Peyer's patch (tissue), 4 donors: ENCODE results near the gene GYPC. TPM values are rescaled to one million over a fixed set of nuclear protein-coding genes. Genes with fewer than 3 reads are reported as not detected.
"Not testable (repeated sequence)": the region's sequence is repeated elsewhere in the genome, so short reads cannot be mapped to it uniquely, and the experiment has no call there.

ENCODE experiments used
- DNase-seq, 3 donors: peaks; one replicate each; pipeline ENCODE4 v3.0.0-alpha.2; 2017 to 2019
- H3K27ac ChIP-seq, 4 donors: fragments of 200-600 bp; sonication (generic); one replicate each; pipeline ENCODE4 v1.5.1; 2016 to 2019
- H3K27me3 ChIP-seq, 2 donors: fragments of 200-600 bp; sonication (generic); one replicate each; pipeline ENCODE4 v1.5.1; 2019
- H3K36me3 ChIP-seq, 3 donors: fragments of 200-600 bp; sonication (generic); one replicate each; pipeline ENCODE4 v1.5.1; 2016 to 2019
- H3K4me1 ChIP-seq, 4 donors: fragments of 200-600 bp; sonication (generic); one replicate each; pipeline ENCODE4 v1.5.1; 2016 to 2019
- H3K4me3 ChIP-seq, 4 donors: fragments of 200-600 bp; sonication (generic); 1 replicate in 3 of 4; 2 replicates in 1 of 4; pipeline ENCODE4 v1.5.1; 2016 to 2019; ENCODE audit warnings: mild to moderate bottlenecking in 1 of 4
- H3K9me3 ChIP-seq, 4 donors: fragments of 200-600 bp; sonication (generic); one replicate each; pipeline ENCODE4 v1.5.1; 2016 to 2019; ENCODE audit warnings: mild to moderate bottlenecking in 1 of 4
- POLR2A ChIP-seq, 2 donors: fragments of 450-650 bp; IDR thresholded peaks; one replicate each; pipeline ENCODE4 v1.5.1; 2017; ENCODE audit warnings: antibody characterized with exemption in 2 of 2, mild to moderate bottlenecking in 2 of 2, moderate library complexity in 2 of 2
- total RNA-seq, 4 donors: library from RNA; depleted of rRNA; stranded (reverse); fragments of >200 nt; gene quantifications; one replicate each; pipeline ENCODE4 v1.1.0, GENCODE V29; 2016
- TF ChIP-seq, protein P1 (sequence below), 6 experiments: fragments of 450-650 bp in 4 of 6; fragments of 200-600 bp in 2 of 6; sonication (generic) in 1 of 6; IDR thresholded peaks; one replicate each; pipeline ENCODE4 v1.5.1; 2017 to 2019; ENCODE audit warnings: antibody characterized with exemption in 6 of 6, mild to moderate bottlenecking in 3 of 6, moderate library complexity in 1 of 6

Gene GYPC
- total RNA-seq, 4 donors from 2014 or later, result 17.4 to 78.4 (median 19.7) TPM

DNA sequence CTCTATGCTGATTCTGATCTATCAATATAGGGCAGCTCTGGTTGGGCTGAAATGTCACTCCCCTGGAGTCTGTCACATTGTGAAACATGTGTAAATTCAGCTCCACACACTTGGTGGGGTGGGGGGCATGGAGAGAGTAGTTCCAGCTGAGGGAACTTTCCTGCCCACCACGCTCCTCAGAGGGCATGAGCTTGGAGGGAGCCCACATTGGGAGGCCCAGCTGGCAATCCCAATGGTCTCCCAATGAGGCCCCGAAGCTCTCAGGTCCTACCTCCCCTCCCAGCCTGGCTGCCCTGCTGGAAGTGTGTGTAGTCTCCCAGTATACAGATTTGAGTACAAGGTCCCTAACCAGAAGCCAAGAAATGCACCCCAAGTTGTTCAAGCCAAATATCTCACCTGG is 31.5 kb downstream of the GYPC start:
- DNase-seq, result no peak
- TF ChIP-seq, protein P1, sequence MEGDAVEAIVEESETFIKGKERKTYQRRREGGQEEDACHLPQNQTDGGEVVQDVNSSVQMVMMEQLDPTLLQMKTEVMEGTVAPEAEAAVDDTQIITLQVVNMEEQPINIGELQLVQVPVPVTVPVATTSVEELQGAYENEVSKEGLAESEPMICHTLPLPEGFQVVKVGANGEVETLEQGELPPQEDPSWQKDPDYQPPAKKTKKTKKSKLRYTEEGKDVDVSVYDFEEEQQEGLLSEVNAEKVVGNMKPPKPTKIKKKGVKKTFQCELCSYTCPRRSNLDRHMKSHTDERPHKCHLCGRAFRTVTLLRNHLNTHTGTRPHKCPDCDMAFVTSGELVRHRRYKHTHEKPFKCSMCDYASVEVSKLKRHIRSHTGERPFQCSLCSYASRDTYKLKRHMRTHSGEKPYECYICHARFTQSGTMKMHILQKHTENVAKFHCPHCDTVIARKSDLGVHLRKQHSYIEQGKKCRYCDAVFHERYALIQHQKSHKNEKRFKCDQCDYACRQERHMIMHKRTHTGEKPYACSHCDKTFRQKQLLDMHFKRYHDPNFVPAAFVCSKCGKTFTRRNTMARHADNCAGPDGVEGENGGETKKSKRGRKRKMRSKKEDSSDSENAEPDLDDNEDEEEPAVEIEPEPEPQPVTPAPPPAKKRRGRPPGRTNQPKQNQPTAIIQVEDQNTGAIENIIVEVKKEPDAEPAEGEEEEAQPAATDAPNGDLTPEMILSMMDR (IDR thresholded peaks at IDR 0.05), result no peak
- no peak for TF ChIP-seq POLR2A (IDR thresholded peaks at IDR 0.05)
- Histone ChIP-seq H3K4me1 (no peaks in the 10 kb centered on the region), H3K27me3 (no peaks in the 10 kb centered on the region), H3K27ac (no peak overlapping the region), H3K4me3 (no peak overlapping the region), H3K9me3 (no peaks in the 10 kb centered on the region), H3K36me3 (no peaks in the 10 kb centered on the region)

DNA sequence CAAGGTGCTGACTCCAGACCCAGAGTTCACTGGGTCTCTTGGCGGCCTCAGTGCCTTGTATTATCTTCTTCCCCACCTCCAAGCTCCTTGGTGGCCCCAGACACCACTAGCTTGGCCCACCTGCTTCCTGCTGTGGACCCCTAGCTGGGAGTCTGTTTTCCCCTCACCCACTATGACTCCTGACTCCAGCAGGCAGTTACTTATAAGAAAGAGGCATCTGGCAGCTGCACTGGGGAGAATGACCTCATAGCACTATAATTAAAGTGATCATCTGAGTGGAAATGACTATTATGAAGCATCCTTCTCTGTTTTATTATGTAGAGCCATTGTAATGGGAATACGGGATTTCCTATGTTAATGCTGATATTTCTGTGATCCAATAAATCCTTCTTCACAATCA is 32.6 kb downstream of the GYPC start:
- not testable (repeated sequence) for H3K9me3 ChIP-seq, H3K27ac ChIP-seq, H3K4me1 ChIP-seq, H3K36me3 ChIP-seq, DNase-seq, H3K4me3 ChIP-seq, H3K27me3 ChIP-seq

DNA sequence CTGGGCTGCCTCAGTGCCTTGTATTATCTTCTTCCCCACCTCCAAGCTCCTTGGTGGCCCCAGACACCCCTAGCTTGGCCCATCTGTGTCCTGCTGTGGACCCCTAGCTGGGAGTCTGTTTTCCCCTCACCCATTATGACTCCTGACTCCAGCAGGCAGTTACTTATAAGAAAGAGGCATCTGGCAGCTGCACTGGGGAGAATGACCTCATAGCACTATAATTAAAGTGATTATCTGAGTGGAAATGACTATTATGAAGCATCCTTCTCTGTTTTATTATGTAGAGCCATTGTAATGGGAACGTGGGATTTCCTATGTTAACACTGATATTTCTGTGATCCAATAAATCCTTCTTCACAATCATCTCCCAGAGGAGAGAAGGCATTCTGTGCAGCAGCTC is 36.3 kb downstream of the GYPC start:
- not testable (repeated sequence) for H3K9me3 ChIP-seq, H3K4me3 ChIP-seq, DNase-seq, H3K27me3 ChIP-seq, H3K4me1 ChIP-seq, H3K27ac ChIP-seq
- peaks cover 0 to 21% (median 0%) of the 10 kb centered on the region in 3 donors for H3K36me3 ChIP-seq

DNA sequence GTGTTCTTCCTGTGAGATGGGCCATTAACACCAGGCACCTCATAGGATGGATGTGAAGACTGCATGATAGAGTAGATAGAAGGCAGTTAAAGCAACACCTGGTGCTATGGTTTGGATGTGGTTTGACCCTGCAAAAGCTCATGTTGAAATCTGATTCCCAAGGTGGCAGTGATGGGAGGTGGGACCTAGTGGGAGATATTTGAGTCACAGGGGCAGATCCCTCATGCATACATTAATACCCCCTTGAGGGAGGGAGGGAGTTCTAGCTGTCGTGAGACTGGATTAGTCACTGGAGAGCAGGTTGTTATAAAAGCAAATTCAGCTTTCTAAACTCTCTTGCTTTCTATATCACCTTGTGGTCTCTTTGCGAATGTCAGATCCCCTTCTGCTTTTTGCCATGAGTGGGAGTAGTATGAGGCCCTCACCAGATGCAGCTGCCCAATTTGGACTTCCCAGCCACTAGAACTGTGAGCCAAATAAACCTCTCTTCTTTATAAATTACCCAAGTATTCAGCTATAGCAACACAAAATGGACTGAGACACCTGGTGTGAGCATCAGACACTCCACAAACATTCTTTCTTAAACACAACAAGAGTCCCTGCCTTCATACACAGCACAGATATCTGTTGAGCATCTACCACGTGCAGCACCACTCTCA is 37.1 kb downstream of the GYPC start:
- not testable (repeated sequence) for H3K4me3 ChIP-seq, H3K27me3 ChIP-seq, DNase-seq, H3K27ac ChIP-seq, H3K9me3 ChIP-seq, H3K4me1 ChIP-seq
- H3K36me3 ChIP-seq, result peaks cover 0 to 24% (median 0%) of the 10 kb centered on the region in 3 donors

DNA sequence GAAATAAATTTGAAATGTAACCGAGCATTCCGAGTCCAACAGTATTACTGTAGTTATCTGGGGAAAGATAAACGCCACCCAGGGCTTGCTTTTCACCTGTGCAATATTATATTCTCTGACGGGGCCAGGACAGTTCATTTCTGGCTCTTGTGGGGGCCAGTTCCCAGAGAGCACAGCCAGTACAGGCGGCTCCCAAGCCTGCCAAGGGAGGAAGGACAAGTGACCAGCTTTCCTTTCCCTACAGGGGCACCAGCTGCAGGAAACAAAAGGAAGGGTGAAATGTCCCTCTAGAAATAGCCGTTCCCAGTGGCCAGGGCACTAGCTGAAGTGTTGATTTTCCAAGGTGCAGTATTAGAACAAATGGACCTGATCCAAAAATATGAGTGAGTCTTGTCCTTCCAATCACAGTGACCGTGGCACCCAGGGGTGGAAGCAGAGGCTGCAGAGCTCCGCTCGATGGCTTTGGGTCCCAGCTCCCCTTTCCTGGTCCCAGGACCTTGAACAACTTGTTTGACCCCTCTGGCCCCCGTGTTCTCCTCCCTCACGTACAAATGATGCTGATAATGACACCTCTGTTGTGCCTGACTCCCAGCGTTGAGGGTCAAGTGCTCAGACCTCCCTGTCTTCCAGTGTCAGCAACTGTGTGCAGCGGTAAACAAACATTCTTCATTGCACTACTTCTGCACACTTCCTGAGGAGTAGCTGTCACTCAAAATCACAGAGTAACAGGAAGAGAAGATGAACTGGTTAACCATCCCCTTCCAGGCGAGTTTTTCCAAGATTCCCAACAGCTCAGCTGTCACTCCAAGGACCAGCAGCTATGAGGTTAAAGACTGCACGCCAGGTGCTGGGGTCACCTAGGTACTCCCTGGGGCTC is 40.9 kb downstream of the GYPC start:
- Histone ChIP-seq H3K9me3 (no peaks in the 10 kb centered on the region), H3K4me1 (no peaks in the 10 kb centered on the region), H3K27ac (no peak overlapping the region), H3K4me3 (no peak overlapping the region), H3K27me3 (no peaks in the 10 kb centered on the region), H3K36me3 (peaks cover 0 to 24% (median 0%) of the 10 kb centered on the region in 3 donors)
- TF ChIP-seq POLR2A (IDR thresholded peaks at IDR 0.05), result no peak
- TF ChIP-seq, protein P1 (IDR thresholded peaks at IDR 0.05), result no peak
- DNase-seq, result no peak

DNA sequence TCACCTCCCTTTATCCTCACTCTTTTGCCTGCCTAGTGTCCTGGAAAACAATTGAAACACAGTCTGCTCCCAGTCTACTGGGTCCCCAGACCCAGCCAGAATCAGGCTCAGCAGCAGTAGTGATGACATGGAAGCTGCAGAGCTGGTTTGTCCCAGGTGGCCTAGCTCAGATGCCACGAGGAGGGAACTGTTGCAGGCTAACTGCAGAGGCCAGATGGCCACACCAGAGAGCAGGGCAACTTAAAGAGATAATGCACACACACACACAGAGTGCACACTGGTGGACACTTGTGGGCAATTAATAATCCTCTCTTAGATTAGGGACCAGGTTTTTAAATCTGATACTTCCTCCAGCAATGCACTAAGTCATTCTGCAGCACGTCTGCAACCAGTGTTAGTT is 42.4 kb downstream of the GYPC start:
- Histone ChIP-seq H3K36me3 (peaks cover 0 to 24% (median 0%) of the 10 kb centered on the region in 3 donors), H3K9me3 (no peaks in the 10 kb centered on the region), H3K4me3 (no peak overlapping the region), H3K4me1 (no peaks in the 10 kb centered on the region), H3K27ac (no peak overlapping the region), H3K27me3 (no peaks in the 10 kb centered on the region)
- no peak for TF ChIP-seq POLR2A (IDR thresholded peaks at IDR 0.05)
- TF ChIP-seq, protein P1 (IDR thresholded peaks at IDR 0.05), result no peak
- no peak for DNase-seq

DNA sequence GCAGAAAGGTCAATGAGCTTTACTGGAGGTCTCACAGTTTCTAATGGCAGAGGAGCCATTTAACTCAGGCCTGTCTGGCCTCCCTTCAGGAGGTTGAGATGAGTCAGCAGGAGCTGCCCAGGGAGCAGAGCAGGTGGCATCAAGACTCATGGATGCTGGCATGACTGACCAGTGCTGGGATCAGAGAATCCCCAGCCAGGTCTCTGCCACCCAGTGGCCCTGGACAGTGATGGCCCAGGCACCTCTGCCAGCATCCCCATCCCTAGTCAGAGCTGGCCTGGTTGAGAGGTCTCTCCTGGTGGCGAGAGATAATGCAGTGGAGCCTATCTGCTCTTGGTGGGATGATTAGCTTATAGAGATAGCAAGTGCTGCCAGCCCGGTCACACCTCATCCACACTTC is 43.1 kb downstream of the GYPC start:
- Histone ChIP-seq H3K27ac (no peak overlapping the region), H3K4me3 (no peak overlapping the region), H3K27me3 (no peaks in the 10 kb centered on the region), H3K9me3 (no peaks in the 10 kb centered on the region), H3K4me1 (no peaks in the 10 kb centered on the region), H3K36me3 (peaks cover 0 to 20% (median 0%) of the 10 kb centered on the region in 3 donors)
- DNase-seq, result no peak
- TF ChIP-seq POLR2A (IDR thresholded peaks at IDR 0.05), result no peak
